ENCODE results near the gene ARHGAP19.

- TF ChIP-seq POLR2A (IDR thresholded peaks at IDR 0.05) = no peak
- no peak for TF ChIP-seq CTCF (IDR thresholded peaks at IDR 0.05)
Observed at GRCh38 chr10:97200616-97201015, 91.8 kb downstream of the ARHGAP19 start.

Measured in esophagus squamous epithelium (tissue), 4 donors.